Measurements from ENCODE around the gene KCNJ11.

DNA sequence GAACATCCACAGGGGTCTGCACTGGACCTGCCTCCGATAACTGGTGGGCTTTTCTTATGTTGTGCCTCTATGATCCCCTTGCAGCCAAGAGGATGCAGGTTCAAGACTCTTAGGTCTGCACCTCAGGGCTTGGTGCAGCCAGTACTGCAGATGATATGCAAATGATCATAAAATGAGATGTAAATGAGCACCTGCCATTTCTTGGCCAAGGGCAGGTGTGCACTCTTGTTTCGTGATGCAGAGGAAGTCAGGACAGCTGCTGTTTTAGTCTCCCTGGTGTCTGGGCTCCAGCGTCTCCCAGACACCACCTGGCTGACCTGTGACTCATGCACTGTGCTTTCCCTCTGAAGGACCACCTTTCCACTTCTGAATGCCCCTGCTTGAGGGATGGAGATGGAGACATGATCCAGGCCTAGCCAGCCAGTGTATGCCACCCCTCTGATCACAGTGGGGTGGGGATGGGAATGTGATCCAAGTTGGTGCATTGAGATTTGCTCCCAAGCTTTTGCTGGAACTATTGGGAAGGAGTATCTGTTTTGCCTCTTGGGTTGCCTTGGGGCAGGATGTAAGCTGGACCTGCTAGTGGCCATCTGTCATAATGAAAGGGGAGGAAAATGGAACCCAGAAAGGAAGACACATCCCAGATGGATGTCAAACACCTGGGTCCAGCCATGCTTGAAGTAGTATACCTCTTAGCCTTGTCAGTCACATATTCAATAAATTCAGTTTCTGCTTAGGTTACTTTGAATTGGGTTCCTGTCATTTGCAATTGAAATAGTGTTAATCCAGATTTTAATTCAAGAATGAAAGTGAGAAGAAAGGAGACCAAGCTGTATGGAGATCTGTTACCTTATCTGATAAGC is 3.3 kb upstream of the KCNJ11 start:
- TF ChIP-seq EZH2phosphoT487 (IDR thresholded peaks at IDR 0.05; ENCODE audit: insufficient read depth, low read depth) (no peak), EZH2 (IDR thresholded peaks at IDR 0.05; ENCODE audit: insufficient read depth, poor library complexity, severe bottlenecking) (no peak)
